ENCODE data around the gene LAYN.

DNA sequence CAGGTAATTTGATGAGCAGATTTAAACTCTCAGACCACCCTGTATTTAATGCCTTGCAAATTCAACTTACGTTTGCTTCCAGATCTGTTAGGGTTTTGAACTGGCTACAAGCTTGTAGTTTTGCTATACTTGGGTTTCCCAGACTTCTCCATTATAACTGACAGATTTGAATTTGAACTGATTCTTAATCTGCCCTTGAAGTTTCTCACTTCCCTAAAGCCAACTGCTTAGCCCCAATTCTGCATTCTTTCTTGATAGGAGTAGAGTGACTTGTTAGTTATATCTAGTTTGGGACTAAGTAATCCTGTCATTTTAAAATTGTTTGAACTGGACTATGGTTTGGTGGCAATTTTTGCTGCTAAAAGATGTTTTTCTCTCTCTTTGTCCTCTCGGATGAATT lies 9.7 kb downstream of the LAYN start:
- TF ChIP-seq, protein P1, sequence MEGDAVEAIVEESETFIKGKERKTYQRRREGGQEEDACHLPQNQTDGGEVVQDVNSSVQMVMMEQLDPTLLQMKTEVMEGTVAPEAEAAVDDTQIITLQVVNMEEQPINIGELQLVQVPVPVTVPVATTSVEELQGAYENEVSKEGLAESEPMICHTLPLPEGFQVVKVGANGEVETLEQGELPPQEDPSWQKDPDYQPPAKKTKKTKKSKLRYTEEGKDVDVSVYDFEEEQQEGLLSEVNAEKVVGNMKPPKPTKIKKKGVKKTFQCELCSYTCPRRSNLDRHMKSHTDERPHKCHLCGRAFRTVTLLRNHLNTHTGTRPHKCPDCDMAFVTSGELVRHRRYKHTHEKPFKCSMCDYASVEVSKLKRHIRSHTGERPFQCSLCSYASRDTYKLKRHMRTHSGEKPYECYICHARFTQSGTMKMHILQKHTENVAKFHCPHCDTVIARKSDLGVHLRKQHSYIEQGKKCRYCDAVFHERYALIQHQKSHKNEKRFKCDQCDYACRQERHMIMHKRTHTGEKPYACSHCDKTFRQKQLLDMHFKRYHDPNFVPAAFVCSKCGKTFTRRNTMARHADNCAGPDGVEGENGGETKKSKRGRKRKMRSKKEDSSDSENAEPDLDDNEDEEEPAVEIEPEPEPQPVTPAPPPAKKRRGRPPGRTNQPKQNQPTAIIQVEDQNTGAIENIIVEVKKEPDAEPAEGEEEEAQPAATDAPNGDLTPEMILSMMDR (conservative IDR thresholded peaks at IDR 0.05; ENCODE audit: low read depth, low read length): no peak
- TF ChIP-seq POLR2A (IDR thresholded peaks at IDR 0.05; ENCODE audit: low read depth, low read length) (no peak), CHD1 (IDR thresholded peaks at IDR 0.05; ENCODE audit: low read depth, low read length) (no peak), RCOR1 (IDR thresholded peaks at IDR 0.05; ENCODE audit: insufficient replicate concordance, low read length) (no peak), BHLHE40 (IDR thresholded peaks at IDR 0.05; ENCODE audit: low read depth, low read length) (no peak), MXI1 (IDR thresholded peaks at IDR 0.05; ENCODE audit: borderline replicate concordance, low read depth, low read length) (no peak), RAD21 (IDR thresholded peaks at IDR 0.05; ENCODE audit: low read length) (no peak), MAFK (IDR thresholded peaks at IDR 0.05; ENCODE audit: low read depth, low read length) (no peak), CEBPB (IDR thresholded peaks at IDR 0.05; ENCODE audit: low read depth, low read length) (no peak), NFE2L2 (IDR thresholded peaks at IDR 0.05; ENCODE audit: low read depth, low read length) (no peak), RFX5 (IDR thresholded peaks at IDR 0.05; ENCODE audit: low read depth, low read length) (no peak)

Measured in IMR-90 (cell line).